Measurements from ENCODE around the gene TAF6L.
"Not testable (repeated sequence)": the region's sequence is repeated elsewhere in the genome, so short reads cannot be mapped to it uniquely, and the experiment has no call there.

GRCh38 chr11:62749931-62750330 is 21.3 kb upstream of the TAF6L start:
- not testable (repeated sequence) for TF ChIP-seq CC2D1A (IDR thresholded peaks at IDR 0.05); FOXK2 (conservative IDR thresholded peaks at IDR 0.05 in 1 of 2, IDR thresholded peaks at IDR 0.05 in 1 of 2; ENCODE audit: low read depth in 2 of 2); AFF4 (CRISPR knock-in tag; IDR thresholded peaks at IDR 0.05); HSF4 (CRISPR knock-in tag; IDR thresholded peaks at IDR 0.05; ENCODE audit: borderline replicate concordance); BCOR (IDR thresholded peaks at IDR 0.05); POLR2A (conservative IDR thresholded peaks at IDR 0.05); HOMEZ (CRISPR knock-in tag; IDR thresholded peaks at IDR 0.05); NFXL1 (CRISPR knock-in tag; IDR thresholded peaks at IDR 0.05); PHTF2 (CRISPR knock-in tag; IDR thresholded peaks at IDR 0.05); HIVEP1 (CRISPR knock-in tag; IDR thresholded peaks at IDR 0.05)
- TF ChIP-seq, protein P1, sequence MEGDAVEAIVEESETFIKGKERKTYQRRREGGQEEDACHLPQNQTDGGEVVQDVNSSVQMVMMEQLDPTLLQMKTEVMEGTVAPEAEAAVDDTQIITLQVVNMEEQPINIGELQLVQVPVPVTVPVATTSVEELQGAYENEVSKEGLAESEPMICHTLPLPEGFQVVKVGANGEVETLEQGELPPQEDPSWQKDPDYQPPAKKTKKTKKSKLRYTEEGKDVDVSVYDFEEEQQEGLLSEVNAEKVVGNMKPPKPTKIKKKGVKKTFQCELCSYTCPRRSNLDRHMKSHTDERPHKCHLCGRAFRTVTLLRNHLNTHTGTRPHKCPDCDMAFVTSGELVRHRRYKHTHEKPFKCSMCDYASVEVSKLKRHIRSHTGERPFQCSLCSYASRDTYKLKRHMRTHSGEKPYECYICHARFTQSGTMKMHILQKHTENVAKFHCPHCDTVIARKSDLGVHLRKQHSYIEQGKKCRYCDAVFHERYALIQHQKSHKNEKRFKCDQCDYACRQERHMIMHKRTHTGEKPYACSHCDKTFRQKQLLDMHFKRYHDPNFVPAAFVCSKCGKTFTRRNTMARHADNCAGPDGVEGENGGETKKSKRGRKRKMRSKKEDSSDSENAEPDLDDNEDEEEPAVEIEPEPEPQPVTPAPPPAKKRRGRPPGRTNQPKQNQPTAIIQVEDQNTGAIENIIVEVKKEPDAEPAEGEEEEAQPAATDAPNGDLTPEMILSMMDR (IDR thresholded peaks at IDR 0.05 in 2 of 3, conservative IDR thresholded peaks at IDR 0.05 in 1 of 3; ENCODE audit: insufficient read depth in 2 of 3, low read depth in 1 of 3, low read length in 3 of 3): not testable (repeated sequence)
